NK-92 (cell line): ENCODE data around the gene BRD9.
"Not testable (repeated sequence)": the region's sequence is repeated elsewhere in the genome, so short reads cannot be mapped to it uniquely, and the experiment has no call there.

Experiments
- DNase-seq: peaks from one replicate; lab custom pipeline; 2025; ENCODE audit not compliant: unreplicated experiment; lab: John Stamatoyannopoulos, UW

BRD9 gene

GRCh38 chr5:880816-881550, 11.6 kb downstream of the BRD9 start:
- no peak for DNase-seq

DNA sequence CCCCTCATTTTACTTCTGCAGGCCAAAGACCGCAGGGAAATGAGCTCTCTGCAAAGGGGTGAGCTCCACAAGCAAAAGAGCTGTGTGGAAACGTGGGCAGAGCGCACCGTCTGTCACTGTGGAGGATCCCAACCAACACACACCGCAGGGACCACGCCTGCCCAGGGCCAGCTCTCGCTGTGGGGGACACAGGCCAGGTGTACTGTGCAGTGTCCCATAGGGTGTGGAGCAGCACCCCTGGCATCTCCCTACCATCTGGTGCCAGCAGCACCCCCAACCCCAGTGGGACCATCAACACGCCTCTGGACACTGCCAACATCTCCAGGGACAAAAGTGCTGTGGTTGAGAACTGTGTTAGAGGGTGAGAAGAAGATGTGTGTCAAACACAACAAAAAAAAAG, 13.9 kb downstream of the BRD9 start:
- DNase-seq = not testable (repeated sequence)

GRCh38 chr5:878125-878524, 14.5 kb downstream of the BRD9 start:
- no peak for DNase-seq

DNA sequence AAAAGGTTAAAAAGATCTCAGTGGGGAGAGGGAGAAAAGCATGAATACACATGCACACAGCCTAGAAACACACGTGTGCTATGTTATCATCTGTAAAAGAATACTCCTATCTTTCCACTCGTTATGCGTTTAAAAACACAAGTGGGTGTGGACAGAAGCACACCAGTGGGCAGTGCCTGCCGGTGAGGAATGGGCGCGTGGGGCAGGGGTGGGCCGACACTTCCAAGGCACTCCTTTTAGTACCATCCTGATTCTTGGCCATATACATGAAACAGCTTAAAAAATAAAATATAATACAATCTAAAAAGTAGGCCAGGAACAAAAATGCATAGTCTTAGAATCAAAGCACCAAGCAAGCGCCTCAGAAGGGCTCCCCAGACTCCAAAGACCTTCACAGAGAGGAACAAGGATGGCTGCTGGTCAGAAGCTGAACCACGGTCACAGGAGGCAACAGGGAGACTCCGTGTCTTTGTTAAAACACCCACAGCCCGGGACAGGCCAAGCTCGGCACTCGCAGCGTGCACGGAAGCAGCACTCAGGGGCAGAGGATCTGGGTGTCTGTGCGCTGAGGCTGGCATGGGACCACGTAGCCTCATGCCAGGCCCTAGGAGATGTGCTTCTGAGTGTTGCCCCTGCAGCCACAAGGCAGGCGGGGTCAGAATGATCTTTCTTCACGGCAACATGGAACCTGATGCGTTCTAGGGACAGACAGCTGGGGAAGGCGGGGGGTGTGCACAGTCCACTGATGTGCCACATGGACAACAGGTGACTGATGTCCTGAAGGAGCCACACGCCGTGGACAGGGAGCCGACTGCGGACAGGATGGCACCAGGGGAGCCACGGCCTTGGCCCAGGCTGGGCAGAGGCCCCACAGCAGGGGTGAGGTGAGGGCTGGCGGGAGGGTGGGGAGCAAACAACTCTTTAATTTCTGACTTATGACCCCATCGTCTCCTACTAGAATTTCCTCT, 15.9 kb downstream of the BRD9 start:
- no peak for DNase-seq

DNA sequence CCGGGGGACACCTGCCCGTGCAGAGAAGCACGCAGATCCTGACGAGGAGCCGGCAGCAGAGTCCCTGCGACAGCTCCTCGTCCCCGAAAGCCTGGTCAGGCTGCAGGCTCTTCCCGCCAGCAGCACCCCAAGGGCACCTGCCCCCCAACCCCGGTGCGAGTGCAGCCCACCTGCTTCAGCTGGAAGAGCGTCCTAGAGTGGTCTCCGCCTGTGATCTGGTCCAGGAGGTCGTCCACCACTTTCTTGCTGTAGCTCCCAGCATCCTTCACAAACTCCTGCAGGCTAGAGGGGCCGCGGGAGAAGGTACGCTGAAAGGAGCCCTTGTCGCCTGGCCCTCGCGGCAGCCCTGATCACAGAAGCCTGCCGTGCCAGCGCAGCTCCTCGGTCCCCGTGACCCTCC, 16.7 kb downstream of the BRD9 start:
- DNase-seq = no peak

DNA sequence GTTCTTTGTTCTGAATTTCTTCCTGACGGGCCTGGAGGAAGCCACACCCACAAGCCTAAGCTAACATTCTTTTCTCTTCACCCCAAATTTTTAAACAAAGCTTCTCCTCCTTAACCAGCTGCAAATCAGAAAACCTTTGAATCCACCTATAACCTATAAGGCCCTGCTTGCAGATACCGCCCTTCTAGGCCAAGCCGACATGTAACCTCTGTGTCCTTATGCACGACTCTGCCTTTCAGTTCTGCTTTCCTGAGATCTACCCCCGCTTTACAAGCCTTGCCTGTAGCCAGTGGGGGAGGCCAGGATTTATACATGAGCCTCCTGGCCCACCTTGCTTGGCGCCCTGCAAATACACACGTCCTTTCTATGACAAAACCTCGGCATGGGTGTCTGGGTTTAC, 19.3 kb downstream of the BRD9 start:
- no peak for DNase-seq

GRCh38 chr5:872301-872700, 20.3 kb downstream of the BRD9 start:
- DNase-seq = no peak

DNA sequence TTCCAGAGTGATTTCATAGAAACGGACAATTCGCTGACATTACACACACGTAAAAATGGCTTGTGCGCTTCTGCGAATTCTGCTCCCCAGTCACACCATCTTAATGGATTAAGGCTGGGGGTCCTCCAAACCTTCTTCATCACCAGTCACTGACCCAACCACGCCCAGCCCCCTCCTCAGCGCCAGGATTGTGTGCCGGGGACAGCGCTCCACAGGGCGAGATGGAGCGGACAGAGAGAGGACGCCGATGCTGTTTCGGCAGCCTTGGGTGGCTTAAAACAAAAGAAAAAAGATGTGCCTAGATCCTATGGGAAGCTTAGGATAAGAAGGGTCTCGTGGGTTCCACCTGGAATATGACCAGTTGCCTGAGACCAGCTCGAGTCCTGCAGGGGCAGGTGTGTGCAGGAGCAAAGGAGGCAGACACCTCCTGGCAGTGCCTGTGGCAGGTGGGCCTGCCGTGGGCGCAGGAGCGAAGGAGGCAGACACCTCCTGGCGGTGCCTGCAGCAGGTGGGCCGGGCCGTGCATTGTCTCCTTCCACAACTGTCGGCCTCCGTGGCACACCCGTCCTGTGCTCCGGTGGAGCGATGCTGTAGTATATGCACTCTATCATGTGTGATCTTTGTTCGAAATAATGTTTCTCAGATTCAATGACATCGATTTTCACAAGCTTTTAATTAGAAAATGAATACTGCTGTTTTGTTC, 20.9 kb downstream of the BRD9 start:
- no peak for DNase-seq

- DNase-seq = no peak
Measured at GRCh38 chr5:870956-871355, 21.6 kb downstream of the BRD9 start.

DNA sequence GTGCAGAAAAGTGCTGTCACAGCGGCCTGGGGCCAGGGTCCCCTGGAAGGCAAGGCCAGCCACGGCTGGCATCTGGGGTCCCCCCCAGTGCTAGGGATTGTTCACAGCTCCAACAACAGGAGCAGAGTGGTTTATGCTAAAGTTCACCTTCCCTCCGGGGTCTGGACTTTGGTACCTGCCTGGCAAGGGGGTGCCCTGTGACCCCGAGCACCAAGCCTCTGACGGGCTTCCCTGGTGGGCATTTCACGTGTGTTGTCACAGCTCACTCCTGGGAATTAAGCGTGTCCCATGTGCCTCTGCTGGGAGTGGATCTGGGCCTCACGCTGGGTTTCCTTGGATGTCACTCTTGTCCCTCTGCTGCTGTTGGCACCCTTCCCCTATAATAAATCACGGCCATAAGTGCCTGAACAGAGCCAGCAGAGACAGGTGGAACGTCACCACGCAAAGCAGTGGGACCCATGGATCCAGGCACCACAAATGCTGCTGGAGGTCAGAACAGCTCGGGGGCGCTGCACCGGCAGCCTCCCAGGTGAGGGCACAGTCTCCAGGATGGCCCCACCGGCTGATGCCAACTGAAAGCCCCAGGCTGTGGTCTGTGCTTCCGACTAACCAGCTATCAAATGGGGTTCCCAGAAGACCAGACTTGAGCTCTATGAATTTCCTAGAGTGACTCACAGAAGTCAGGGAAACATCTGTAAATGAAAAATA, 24.0 kb downstream of the BRD9 start:
- no peak for DNase-seq

GRCh38 chr5:867300-867870, 25.2 kb downstream of the BRD9 start:
- DNase-seq = no peak

GRCh38 chr5:865771-866170, 26.8 kb downstream of the BRD9 start:
- no peak for DNase-seq

- no peak for DNase-seq
Measured at GRCh38 chr5:865168-865521, 27.5 kb downstream of the BRD9 start.

DNA sequence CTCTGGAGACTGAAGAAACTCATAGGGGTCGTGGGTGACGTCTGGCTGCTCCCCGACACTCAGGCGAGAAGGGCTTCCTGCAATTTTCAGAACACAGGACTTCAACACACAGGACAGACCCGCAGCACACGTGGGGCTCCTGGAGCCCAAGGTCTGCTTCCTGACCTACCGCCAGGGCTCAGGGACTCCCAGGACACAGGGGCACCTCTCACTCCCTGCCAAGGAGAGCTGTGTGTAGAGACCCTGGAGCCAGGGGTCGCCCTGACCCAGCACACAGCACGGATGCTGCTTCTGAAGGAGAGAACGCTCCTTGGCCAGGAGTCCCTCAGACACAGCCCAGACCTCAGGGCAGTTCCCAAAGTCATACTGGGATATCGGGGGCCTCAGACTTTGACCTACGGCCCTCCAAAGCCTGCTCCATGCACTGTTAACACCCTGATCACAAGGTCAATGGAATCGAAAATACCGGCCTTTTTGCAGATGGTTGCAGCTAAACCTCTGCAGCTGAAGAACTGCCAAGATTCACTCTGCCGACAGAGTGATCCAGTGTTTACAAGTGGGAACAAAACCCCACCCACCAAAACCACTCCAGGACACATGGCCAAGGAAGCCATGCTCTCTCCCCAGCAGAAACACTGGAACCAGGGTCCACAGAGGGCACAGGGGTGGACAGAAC, 28.0 kb downstream of the BRD9 start:
- DNase-seq = no peak

DNA sequence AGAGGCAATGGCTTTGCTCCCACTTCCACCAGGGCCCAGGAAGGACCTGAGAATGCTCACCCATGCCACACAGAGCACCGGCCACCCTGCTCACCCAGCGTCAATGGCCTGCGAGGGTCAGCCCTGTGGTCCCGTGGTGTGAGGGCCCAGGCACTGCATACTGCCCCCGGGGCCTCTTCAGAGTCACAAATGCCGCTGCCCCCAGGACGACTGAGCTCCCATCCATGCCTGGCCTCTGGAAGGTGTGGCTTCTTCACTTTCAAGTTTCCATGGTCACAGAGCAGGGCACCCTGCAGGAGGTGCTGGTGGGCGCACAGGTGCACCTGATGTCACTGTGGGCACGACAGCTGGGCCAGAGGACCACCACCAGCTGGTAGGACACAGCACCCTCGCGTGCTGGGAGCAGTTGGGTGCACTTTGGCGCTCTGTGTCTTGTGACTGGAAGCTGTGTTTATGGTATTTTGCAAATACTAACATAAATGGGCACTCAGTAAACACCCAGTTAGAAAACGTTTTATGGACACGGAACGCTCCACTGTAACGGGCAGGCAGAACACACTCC, 29.3 kb downstream of the BRD9 start:
- no peak for DNase-seq

DNA sequence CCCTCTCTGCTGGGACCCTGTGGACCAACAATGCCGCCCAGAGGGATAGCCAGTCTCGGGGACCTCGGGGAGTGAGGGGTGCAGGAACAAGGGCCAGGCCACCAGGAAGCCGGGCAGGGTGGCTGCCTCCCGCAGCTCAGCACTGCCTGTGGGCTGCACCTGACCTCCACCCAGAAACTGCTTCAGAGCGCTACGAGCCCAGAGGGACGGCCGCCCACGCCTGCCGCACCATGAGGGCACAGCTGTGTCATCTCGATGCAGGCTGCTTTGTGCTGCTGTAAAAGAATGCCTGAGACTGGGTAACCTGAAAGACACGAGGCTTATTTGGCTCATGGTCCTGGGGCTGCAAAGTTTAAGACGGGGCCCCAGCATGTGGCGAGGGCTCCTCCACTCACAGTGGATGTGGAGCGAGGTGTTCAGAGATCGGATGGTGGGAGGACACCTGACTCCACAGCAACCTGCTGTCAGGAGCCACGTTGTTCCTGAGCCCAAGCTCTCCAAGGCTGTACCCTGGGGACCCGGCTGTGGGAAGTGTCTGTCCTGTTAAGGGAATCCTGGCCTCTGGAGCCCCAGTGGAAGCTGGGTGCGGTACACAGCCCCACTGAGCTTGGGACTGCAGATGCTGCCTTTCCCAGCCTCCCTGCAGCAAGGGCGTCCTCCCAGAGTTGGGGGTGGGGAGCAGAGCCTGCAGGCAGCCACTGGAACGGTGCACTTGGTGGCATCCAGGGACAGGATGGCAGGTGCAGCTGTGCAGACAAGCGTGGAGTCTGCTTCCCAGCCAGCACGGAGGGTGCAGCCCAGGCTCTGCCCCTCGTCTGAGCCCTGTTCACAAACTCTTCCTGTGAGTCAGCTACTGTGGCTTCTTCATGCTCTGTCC, 30.0 kb downstream of the BRD9 start:
- no peak for DNase-seq

DNA sequence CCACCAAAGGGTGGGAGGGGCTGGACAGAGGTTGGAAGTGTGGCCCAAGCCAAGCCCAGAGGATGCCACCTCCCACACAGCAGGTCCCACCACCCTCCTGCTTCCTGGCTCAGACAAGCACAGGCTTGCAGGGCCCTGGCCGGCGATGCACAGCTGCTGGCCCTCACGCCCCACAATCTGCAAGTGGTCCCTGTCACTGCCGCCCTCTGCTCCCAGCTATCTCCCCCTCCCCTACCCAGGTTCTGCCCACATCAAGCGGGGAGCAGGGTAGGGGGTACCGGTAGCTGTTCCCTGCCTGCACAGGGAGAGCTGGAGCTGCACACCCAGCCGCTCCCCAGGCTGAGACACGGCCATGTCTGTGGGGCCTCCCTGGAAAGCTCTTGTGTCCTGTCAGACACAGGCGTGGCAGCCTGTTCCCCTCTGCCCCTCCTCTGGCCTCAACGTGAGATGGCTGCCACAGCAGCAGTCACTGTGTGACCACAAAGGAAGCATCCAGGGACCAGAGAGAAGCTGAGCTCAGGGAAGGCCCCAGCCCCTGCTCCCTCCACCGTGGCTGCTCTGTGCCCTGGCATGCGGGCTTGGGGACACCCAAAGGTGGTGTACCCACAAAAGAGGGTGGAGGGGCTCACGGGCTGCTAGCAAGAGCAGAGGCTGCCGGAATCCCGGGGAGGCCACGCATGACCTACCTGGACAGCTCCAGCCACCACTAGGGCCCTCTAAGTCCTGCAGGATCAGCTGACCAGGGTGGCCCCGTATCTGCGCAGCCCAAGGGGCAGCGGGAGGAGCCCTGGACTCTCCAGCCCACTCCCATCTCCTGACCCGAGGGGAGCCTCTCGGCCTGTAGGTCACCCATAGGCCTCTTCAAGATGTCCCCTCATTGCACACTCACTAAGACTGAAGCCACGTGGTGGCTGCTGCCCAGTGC, 30.9 kb downstream of the BRD9 start:
- DNase-seq = no peak
